IMR-90 (cell line): ENCODE results near the gene UNC5B. TPM values are rescaled to one million over a fixed set of nuclear protein-coding genes. Genes with fewer than 3 reads are reported as not detected.

Source experiments
- ATAC-seq: fragments of 200-7000 bp; cut with Tn5 transposase; 2 replicates; pipeline ENCODE4 v1.9.1; 2020; ENCODE audit warnings: low read depth, mild to moderate bottlenecking, moderate library complexity
- BruUV-seq: library from RNA; stranded (reverse); fragments of 400-500 nt; replicated peaks from 2 replicates; lab custom pipeline; 2021; lab: Mats Ljungman, UMichigan
- CTCF ChIA-PET: fragments of 300-600 bp; formaldehyde crosslinking; extraction: SDS; loops from one replicate; lab custom pipeline; 2021; ENCODE audit warnings: antibody characterized with exemption; lab: Yijun Ruan, JAX
- POLR2A ChIA-PET: fragments of 300-600 bp; sonication (Branson Sonifier 250); formaldehyde crosslinking; loops from one replicate; lab custom pipeline; 2022; ENCODE audit warnings: antibody characterized with exemption; ENCODE audit not compliant: unreplicated experiment; lab: Charles Lee
- DNase-seq: peaks from one replicate; pipeline ENCODE4 v3.0.0; 2013
- H2AFZ ChIP-seq: replicated peaks from 2 replicates; pipeline ENCODE3; 2013; ENCODE audit warnings: low read length, mild to moderate bottlenecking; ENCODE audit not compliant: poor library complexity
- H2AK5ac ChIP-seq: 2 replicates; pipeline ENCODE4 v1.6.1; 2013; ENCODE audit warnings: low read depth, low read length, inconsistent platforms
- H2AK9ac ChIP-seq: replicated peaks from 2 replicates; pipeline ENCODE3; 2013; ENCODE audit warnings: mild to moderate bottlenecking, low read depth, low read length, moderate library complexity; ENCODE audit not compliant: poor library complexity
- H2BK120ac ChIP-seq: 2 replicates; pipeline ENCODE4 v1.6.1; 2013; ENCODE audit warnings: low read depth, low read length, inconsistent platforms
- H2BK15ac ChIP-seq: 3 replicates; pipeline ENCODE4 v1.6.1; 2013; ENCODE audit warnings: low read depth, low read length, inconsistent platforms
- H2BK20ac ChIP-seq: 2 replicates; pipeline ENCODE4 v1.6.1; 2013; ENCODE audit warnings: low read depth, mild to moderate bottlenecking, inconsistent platforms, low read length, moderate library complexity
- H2BK5ac ChIP-seq: 2 replicates; pipeline ENCODE4 v1.6.1; 2013; ENCODE audit warnings: mild to moderate bottlenecking, low read depth, low read length, inconsistent platforms; ENCODE audit not compliant: poor library complexity, severe bottlenecking
- H3K14ac ChIP-seq: replicated peaks from 2 replicates; pipeline ENCODE4 v1.6.1; 2013; ENCODE audit warnings: low read depth, low read length, inconsistent platforms
- H3K18ac ChIP-seq: 2 replicates; pipeline ENCODE4 v1.6.1; 2013; ENCODE audit warnings: low read depth, low read length, control low read depth
- H3K23ac ChIP-seq: 2 replicates; pipeline ENCODE4 v1.6.1; 2013; ENCODE audit warnings: low read depth, low read length, inconsistent platforms
- H3K27ac ChIP-seq: 2 replicates; pipeline ENCODE4 v1.5.1; 2013; ENCODE audit warnings: mild to moderate bottlenecking, control low read depth, low read length; ENCODE audit not compliant: insufficient read depth
- H3K27me3 ChIP-seq: 2 replicates; pipeline ENCODE4 v1.6.1; 2013; ENCODE audit warnings: low read length; ENCODE audit not compliant: control insufficient read depth, insufficient read depth
- H3K36me3 ChIP-seq: 2 replicates; pipeline ENCODE4 v1.6.1; 2013; ENCODE audit warnings: low read length, mixed read lengths; ENCODE audit not compliant: control insufficient read depth, insufficient read depth
- H3K4ac ChIP-seq: 2 replicates; pipeline ENCODE4 v1.6.1; 2013; ENCODE audit warnings: low read depth, low read length, inconsistent platforms
- H3K4me1 ChIP-seq: 2 replicates; pipeline ENCODE4 v1.6.1; 2013; ENCODE audit warnings: low read length, mixed read lengths; ENCODE audit not compliant: control insufficient read depth, insufficient read depth
- H3K4me2 ChIP-seq: 2 replicates; pipeline ENCODE4 v1.6.1; 2013; ENCODE audit warnings: low read depth, mild to moderate bottlenecking, control low read depth, low read length, moderate library complexity
- H3K4me3 ChIP-seq: 2 replicates; pipeline ENCODE4 v1.5.1; 2013; ENCODE audit warnings: low read depth, mild to moderate bottlenecking, control low read depth, low read length, moderate library complexity; ENCODE audit not compliant: insufficient read depth
- H3K56ac ChIP-seq: 2 replicates; pipeline ENCODE4 v1.6.1; 2013; ENCODE audit warnings: low read length, inconsistent platforms; ENCODE audit not compliant: insufficient read depth; ENCODE audit errors: extremely low read depth
- H3K79me1 ChIP-seq, 2 experiments: 2 replicates each; pipeline ENCODE4 v1.6.1; 2013; ENCODE audit warnings: low read length in 2 of 2, inconsistent platforms in 1 of 2, low read depth in 1 of 2
- H3K9ac ChIP-seq: 2 replicates; pipeline ENCODE4 v1.6.1; 2013; ENCODE audit warnings: low read depth, low read length, control low read depth
- H3K9me1 ChIP-seq: 2 replicates; pipeline ENCODE4 v1.6.1; 2013; ENCODE audit warnings: low read length, inconsistent platforms; ENCODE audit not compliant: insufficient read depth
- H3K9me3 ChIP-seq: 2 replicates; pipeline ENCODE4 v1.6.1; 2013; ENCODE audit warnings: low read length; ENCODE audit not compliant: control insufficient read depth, insufficient read depth
- H4K20me1 ChIP-seq: 2 replicates; pipeline ENCODE4 v1.6.1; 2013; ENCODE audit warnings: low read length, inconsistent platforms; ENCODE audit not compliant: insufficient read depth
- H4K5ac ChIP-seq: 2 replicates; pipeline ENCODE4 v1.6.1; 2013; ENCODE audit warnings: mild to moderate bottlenecking, low read depth, low read length, control low read depth
- H4K8ac ChIP-seq, 2 experiments: 2 replicates each; pipeline ENCODE4 v1.6.1; 2013; ENCODE audit warnings: low read depth in 2 of 2, low read length in 2 of 2, control low read depth in 1 of 2, inconsistent platforms in 1 of 2
- H4K91ac ChIP-seq: 2 replicates; pipeline ENCODE4 v1.6.1; 2013; ENCODE audit warnings: low read depth, low read length, inconsistent platforms; ENCODE audit not compliant: insufficient read depth
- CEBPB ChIP-seq: IDR thresholded peaks from 2 replicates; pipeline ENCODE4 v1.6.1; 2012; ENCODE audit warnings: low read depth, low read length, improper control_type of control experiment
- CHD1 ChIP-seq: IDR thresholded peaks from 2 replicates; pipeline ENCODE4 v1.6.1; 2012; ENCODE audit warnings: low read depth, low read length, improper control_type of control experiment
- FOS ChIP-seq: fragments of 150-350 bp; IDR thresholded peaks from 2 replicates; pipeline ENCODE4 v1.6.1; 2016; ENCODE audit warnings: low read depth, low read length
- MAFK ChIP-seq: IDR thresholded peaks from 2 replicates; pipeline ENCODE4 v1.6.1; 2012; ENCODE audit warnings: low read depth, low read length, improper control_type of control experiment
- NFE2L2 ChIP-seq: fragments of 150-350 bp; IDR thresholded peaks from 2 replicates; pipeline ENCODE4 v1.6.1; 2016; ENCODE audit warnings: low read depth, mild to moderate bottlenecking, low read length
- RAD21 ChIP-seq: IDR thresholded peaks from 2 replicates; pipeline ENCODE4 v1.6.1; 2012; ENCODE audit warnings: low read length, improper control_type of control experiment
- RFX5 ChIP-seq: IDR thresholded peaks from 2 replicates; pipeline ENCODE4 v1.8.0; 2012; ENCODE audit warnings: low read depth, mild to moderate bottlenecking, low read length, moderate library complexity
- WGBS, 2 experiments: methylation state at CpG; one replicate each; pipeline versions ENCODE4 v1.1.5 to v1.1.7; 2013; ENCODE audit warnings: missing lambda C conversion rate in 2 of 2; ENCODE audit not compliant: insufficient read length in 1 of 2; ENCODE audit errors: extremely low coverage in 2 of 2; 5-methylcytosine and 5-hydroxymethylcytosine counted together
- dilution Hi-C: fragments of 300-500 bp; cut with HindIII; formaldehyde crosslinking; loops from one replicate; pipeline ENCODE4 v1.14.3; 2018; ENCODE audit warnings: low sequenced_read_pairs; ENCODE audit not compliant: unreplicated experiment
- in situ Hi-C: fragments of 300-500 bp; cut with MboI; formaldehyde crosslinking; loops from 3 replicates; pipeline ENCODE4 v1.14.3; 2019; ENCODE audit warnings: low sequenced_read_pairs, inconsistent platforms, mixed read lengths
- intact Hi-C: fragments of 100-400 bp; cut with micrococcal nuclease; formaldehyde crosslinking; loops from 2 replicates; pipeline ENCODE4 v1.10.0; 2022
- polyA plus RNA-seq, 3 experiments: library from polyadenylated mRNA; depleted of rRNA; stranded (reverse); fragments of >200 nt; gene quantifications; 2 replicates each; pipeline ENCODE4 v1.2.3, GENCODE V29; 2012; ENCODE audit warnings: low replicate concordance in 1 of 3
- total RNA-seq: library from RNA; depleted of rRNA; stranded (reverse); fragments of >200 nt; gene quantifications from 2 replicates; pipeline ENCODE4 v1.2.3, GENCODE V29; 2012
- TF ChIP-seq, protein P1 (sequence below): fragments of 150-350 bp; IDR thresholded peaks from 2 replicates; pipeline ENCODE4 v1.6.1; 2016; ENCODE audit warnings: low read depth, mild to moderate bottlenecking, low read length, moderate library complexity, borderline replicate concordance
- TF ChIP-seq, protein P2 (sequence below): conservative IDR thresholded peaks from 2 replicates; pipeline ENCODE4 v1.5.1; 2012; ENCODE audit warnings: mild to moderate bottlenecking, low read depth, low read length, improper control_type of control experiment

The UNC5B gene
- total and polyA plus RNA-seq, 2 of the 4 experiments (the other 2 are of a cell fraction): 1.6 to 4.2 TPM

DNA sequence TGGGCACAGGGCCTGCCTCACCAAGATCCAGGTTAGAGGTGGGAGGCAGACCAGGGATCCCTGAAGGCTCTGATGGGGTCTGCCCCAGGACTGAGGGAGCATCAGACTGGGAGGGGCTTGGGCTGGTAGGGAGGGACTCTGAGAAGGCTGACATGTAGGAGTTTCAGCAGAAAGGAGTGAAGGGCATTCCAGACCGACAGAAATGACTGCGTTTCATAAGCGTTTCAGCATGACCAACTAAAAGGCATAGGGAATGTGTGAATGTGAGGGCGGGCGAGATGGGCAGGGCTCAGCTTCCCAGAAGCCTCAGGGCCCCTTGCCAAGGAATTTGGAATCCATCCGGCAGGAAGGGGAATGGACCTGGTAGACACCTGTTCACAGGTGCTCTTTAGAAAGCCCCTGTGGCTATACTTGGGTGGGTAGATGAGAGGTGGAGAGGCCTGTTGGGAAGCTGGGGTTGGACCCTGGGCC is 81.8 kb downstream of the UNC5B start:
- H4K8ac ChIP-seq: no peak overlapping the region
- no peak overlapping the region for H3K56ac ChIP-seq
- in situ Hi-C loops (no loop called here), intact Hi-C loops (no loop called here), dilution Hi-C loops (no loop called here)
- no peak overlapping the region for H3K23ac ChIP-seq
- no peak overlapping the region for H2AK5ac ChIP-seq
- no peak overlapping the region for H2BK15ac ChIP-seq
- H4K91ac ChIP-seq: no peak overlapping the region
- H2BK5ac ChIP-seq: no peak overlapping the region
- H3K36me3 ChIP-seq: peaks cover 8% of the 10 kb centered on the region; the same call in 1 of the 2 replicates
- H2AK9ac ChIP-seq: no peak overlapping the region
- H4K20me1 ChIP-seq: no peaks in the 10 kb centered on the region
- no peak overlapping the region for H3K4ac ChIP-seq
- no peaks in the 10 kb centered on the region for H3K27me3 ChIP-seq
- no peaks in the 10 kb centered on the region for H3K9me3 ChIP-seq
- no peak overlapping the region for H2BK20ac ChIP-seq
- ATAC-seq (no peak), DNase-seq (no peak)
- no peaks in the 10 kb centered on the region for H3K9me1 ChIP-seq
- H4K5ac ChIP-seq: no peak overlapping the region
- no peak overlapping the region for H3K9ac ChIP-seq
- no peak overlapping the region for H2AFZ ChIP-seq
- no peak overlapping the region for H3K4me3 ChIP-seq
- no peak overlapping the region for H3K27ac ChIP-seq
- no peak overlapping the region for H3K18ac ChIP-seq
- ChIA-PET CTCF (no interaction called here), POLR2A (no interaction called here)
- no peak overlapping the region for H3K4me2 ChIP-seq
- no TSS peak for BruUV-seq
- TF ChIP-seq MAFK (no peak), CHD1 (no peak), RFX5 (no peak), FOS (no peak), RAD21 (no peak), NFE2L2 (no peak), CEBPB (no peak)
- TF ChIP-seq, protein P1, sequence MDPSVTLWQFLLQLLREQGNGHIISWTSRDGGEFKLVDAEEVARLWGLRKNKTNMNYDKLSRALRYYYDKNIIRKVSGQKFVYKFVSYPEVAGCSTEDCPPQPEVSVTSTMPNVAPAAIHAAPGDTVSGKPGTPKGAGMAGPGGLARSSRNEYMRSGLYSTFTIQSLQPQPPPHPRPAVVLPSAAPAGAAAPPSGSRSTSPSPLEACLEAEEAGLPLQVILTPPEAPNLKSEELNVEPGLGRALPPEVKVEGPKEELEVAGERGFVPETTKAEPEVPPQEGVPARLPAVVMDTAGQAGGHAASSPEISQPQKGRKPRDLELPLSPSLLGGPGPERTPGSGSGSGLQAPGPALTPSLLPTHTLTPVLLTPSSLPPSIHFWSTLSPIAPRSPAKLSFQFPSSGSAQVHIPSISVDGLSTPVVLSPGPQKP: no peak
- TF ChIP-seq, protein P2, sequence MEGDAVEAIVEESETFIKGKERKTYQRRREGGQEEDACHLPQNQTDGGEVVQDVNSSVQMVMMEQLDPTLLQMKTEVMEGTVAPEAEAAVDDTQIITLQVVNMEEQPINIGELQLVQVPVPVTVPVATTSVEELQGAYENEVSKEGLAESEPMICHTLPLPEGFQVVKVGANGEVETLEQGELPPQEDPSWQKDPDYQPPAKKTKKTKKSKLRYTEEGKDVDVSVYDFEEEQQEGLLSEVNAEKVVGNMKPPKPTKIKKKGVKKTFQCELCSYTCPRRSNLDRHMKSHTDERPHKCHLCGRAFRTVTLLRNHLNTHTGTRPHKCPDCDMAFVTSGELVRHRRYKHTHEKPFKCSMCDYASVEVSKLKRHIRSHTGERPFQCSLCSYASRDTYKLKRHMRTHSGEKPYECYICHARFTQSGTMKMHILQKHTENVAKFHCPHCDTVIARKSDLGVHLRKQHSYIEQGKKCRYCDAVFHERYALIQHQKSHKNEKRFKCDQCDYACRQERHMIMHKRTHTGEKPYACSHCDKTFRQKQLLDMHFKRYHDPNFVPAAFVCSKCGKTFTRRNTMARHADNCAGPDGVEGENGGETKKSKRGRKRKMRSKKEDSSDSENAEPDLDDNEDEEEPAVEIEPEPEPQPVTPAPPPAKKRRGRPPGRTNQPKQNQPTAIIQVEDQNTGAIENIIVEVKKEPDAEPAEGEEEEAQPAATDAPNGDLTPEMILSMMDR: no peak
- no CpG with 5 or more reads among the region's 6 CpGs for WGBS, 2 experiments
- H2BK120ac ChIP-seq: no peak overlapping the region
- H3K14ac ChIP-seq: no peak overlapping the region
- no peaks in the 10 kb centered on the region for H3K79me1 ChIP-seq
- no peaks in the 10 kb centered on the region; the same call in 1 of the 2 replicates for H3K4me1 ChIP-seq
